CD4-positive, CD25-positive, alpha-beta regulatory T cell (primary cell): ENCODE measurements around the gene FKBP15. TPM values are rescaled to one million over a fixed set of nuclear protein-coding genes. Genes with fewer than 3 reads are reported as not detected.
"Not testable (repeated sequence)": the region's sequence is repeated elsewhere in the genome, so short reads cannot be mapped to it uniquely, and the experiment has no call there.

Experiments
- ATAC-seq, 2 donors: fragments of 150-1000 bp; cut with Tn5 transposase; one replicate each; pipeline ENCODE4 v1.10.0; 2021; ENCODE audit warnings: low read depth in 2 of 2, moderate number of reproducible peaks in 2 of 2, moderate library complexity in 1 of 2
- DNase-seq, 3 donors: peaks; one replicate each; pipeline versions ENCODE4 v3.0.0 to v3.0.0-alpha.2; 2012 to 2022; ENCODE audit warnings: mixed read lengths in 1 of 3
- H3K27ac ChIP-seq: one replicate; pipeline ENCODE4 v1.7.0; 2013; ENCODE audit warnings: mild to moderate bottlenecking, low read length; ENCODE audit not compliant: insufficient read depth, poor library complexity, severe bottlenecking
- H3K27me3 ChIP-seq: one replicate; pipeline ENCODE4 v1.7.0; 2013; ENCODE audit warnings: low read length; ENCODE audit not compliant: control insufficient read depth, insufficient read depth
- H3K36me3 ChIP-seq: one replicate; pipeline ENCODE4 v1.7.0; 2013; ENCODE audit warnings: mild to moderate bottlenecking, low read length, moderate library complexity; ENCODE audit not compliant: control insufficient read depth, insufficient read depth
- H3K4me1 ChIP-seq: 2 replicates; pipeline ENCODE4 v1.7.0; 2013; ENCODE audit warnings: mild to moderate bottlenecking, low read length; ENCODE audit not compliant: insufficient read depth, control insufficient read depth, poor library complexity, severe bottlenecking
- H3K4me3 ChIP-seq: one replicate; pipeline ENCODE4 v1.7.0; 2013; ENCODE audit warnings: low read depth, mild to moderate bottlenecking, low read length, moderate library complexity
- H3K9me3 ChIP-seq, 2 experiments: 1 replicate in 1 of 2; 2 replicates in 1 of 2; pipeline ENCODE4 v1.7.0; 2013; ENCODE audit warnings: low read length in 2 of 2, mild to moderate bottlenecking in 1 of 2, moderate library complexity in 1 of 2; ENCODE audit not compliant: control insufficient read depth in 2 of 2
- H3K27ac Mint-ChIP-seq, 3 donors: one replicate each; pipeline ENCODE4 v1.8.0; 2020 to 2022; ENCODE audit warnings: mild to moderate bottlenecking in 3 of 3, mixed read lengths in 3 of 3, moderate library complexity in 2 of 3
- H3K27me3 Mint-ChIP-seq: one replicate; pipeline ENCODE4 v1.8.0; 2022; ENCODE audit warnings: mild to moderate bottlenecking, mixed read lengths
- H3K36me3 Mint-ChIP-seq: one replicate; pipeline ENCODE4 v1.8.0; 2020; ENCODE audit warnings: mixed read lengths
- H3K4me1 Mint-ChIP-seq, 4 donors: one replicate each; pipeline ENCODE4 v1.8.0; 2020 to 2022; ENCODE audit warnings: mixed read lengths in 4 of 4, mild to moderate bottlenecking in 1 of 4
- H3K4me3 Mint-ChIP-seq, 4 donors: one replicate each; pipeline ENCODE4 v1.8.0; 2020 to 2022; ENCODE audit warnings: mild to moderate bottlenecking in 4 of 4, mixed read lengths in 4 of 4, moderate library complexity in 3 of 4
- H3K9me3 Mint-ChIP-seq, 7 donors: one replicate each; pipeline ENCODE4 v1.8.0; 2020 to 2022; ENCODE audit warnings: mixed read lengths in 7 of 7, mild to moderate bottlenecking in 3 of 7, moderate library complexity in 2 of 7
- polyA plus RNA-seq, 4 donors: library from polyadenylated mRNA; unstranded; fragments of 300-500 nt; fragmentation: Illumina TruSeq; gene quantifications; one replicate each; pipeline ENCODE4 v1.2.3, GENCODE V29; 2021
- total RNA-seq: library from RNA; stranded (reverse); gene quantifications from one replicate; pipeline ENCODE4 v1.2.3, GENCODE V29; 2022

Gene FKBP15
- total and polyA plus RNA-seq, 5 donors from 2014 or later, result 7.1 to 24.9 (median 9.2) TPM

GRCh38 chr9:113245894-113246293, 24.8 kb upstream of the FKBP15 start:
- Histone ChIP-seq H3K36me3 (no peaks in the 10 kb centered on the region), H3K4me1 (no peaks in the 10 kb centered on the region), H3K4me3 (no peak overlapping the region), H3K27ac (no peak overlapping the region), H3K27me3 (no peaks in the 10 kb centered on the region), H3K9me3 (no peaks in the 10 kb centered on the region)
- H3K27ac Mint-ChIP-seq, result no peak overlapping the region
- DNase-seq, result no peak
- no peaks in the 10 kb centered on the region for H3K4me1 Mint-ChIP-seq
- peaks cover 5% of the 10 kb centered on the region for H3K36me3 Mint-ChIP-seq
- ATAC-seq, result no peak
- H3K27me3 Mint-ChIP-seq, result no peaks in the 10 kb centered on the region
- no peak overlapping the region for H3K4me3 Mint-ChIP-seq
- H3K9me3 Mint-ChIP-seq, result peaks cover 0 to 3% (median 0%) of the 10 kb centered on the region in 7 donors

DNA sequence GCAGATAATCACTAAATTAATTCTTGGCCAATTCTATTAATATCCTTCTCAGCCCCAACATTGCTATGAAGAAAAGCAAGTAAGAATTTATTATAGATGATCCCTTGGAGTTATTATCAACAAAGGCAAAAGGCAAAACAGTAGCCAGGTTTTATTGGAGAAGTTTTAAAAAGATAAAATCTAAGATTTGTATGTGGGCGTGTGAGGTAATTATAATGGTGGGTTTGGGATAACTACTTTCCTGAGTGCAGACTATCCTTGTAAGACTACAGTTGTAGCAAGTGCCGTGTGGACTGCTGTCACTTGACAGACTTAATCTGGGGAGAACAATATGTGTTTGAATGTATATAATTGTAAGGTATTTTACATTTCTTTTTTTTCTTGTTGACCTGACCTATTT, 23.5 kb upstream of the FKBP15 start:
- Mint-ChIP-seq H3K9me3 (peaks cover 0 to 2% (median 0%) of the 10 kb centered on the region in 7 donors), H3K4me3 (no peak overlapping the region), H3K27ac (no peak overlapping the region), H3K27me3 (no peaks in the 10 kb centered on the region), H3K4me1 (no peaks in the 10 kb centered on the region), H3K36me3 (peaks cover 5% of the 10 kb centered on the region)
- no peak for ATAC-seq
- Histone ChIP-seq H3K36me3 (no peaks in the 10 kb centered on the region), H3K27me3 (no peaks in the 10 kb centered on the region), H3K9me3 (no peaks in the 10 kb centered on the region), H3K4me3 (no peak overlapping the region), H3K4me1 (no peaks in the 10 kb centered on the region), H3K27ac (no peak overlapping the region)
- DNase-seq, result no peak

GRCh38 chr9:113241161-113241560, 20.1 kb upstream of the FKBP15 start:
- H3K9me3 ChIP-seq, result no peaks in the 10 kb centered on the region
- no peaks in the 10 kb centered on the region for H3K36me3 ChIP-seq
- Mint-ChIP-seq H3K4me1 (no peaks in the 10 kb centered on the region), H3K27me3 (no peaks in the 10 kb centered on the region), H3K9me3 (peaks cover 0 to 2% (median 0%) of the 10 kb centered on the region in 7 donors), H3K27ac (no peak overlapping the region), H3K4me3 (no peak overlapping the region), H3K36me3 (no peaks in the 10 kb centered on the region)
- no peak for DNase-seq
- H3K27me3 ChIP-seq, result no peaks in the 10 kb centered on the region
- H3K27ac ChIP-seq, result no peak overlapping the region
- no peak overlapping the region for H3K4me3 ChIP-seq
- H3K4me1 ChIP-seq, result no peaks in the 10 kb centered on the region
- ATAC-seq, result no peak

GRCh38 chr9:113238859-113239232, 17.8 kb upstream of the FKBP15 start:
- no peak overlapping the region for H3K4me3 ChIP-seq
- H3K36me3 ChIP-seq, result no peaks in the 10 kb centered on the region
- no peaks in the 10 kb centered on the region for H3K4me1 ChIP-seq
- Mint-ChIP-seq H3K4me1 (peaks cover 0 to 3% (median 2%) of the 10 kb centered on the region in 4 donors), H3K27me3 (no peaks in the 10 kb centered on the region), H3K4me3 (no peak overlapping the region), H3K27ac (no peak overlapping the region), H3K36me3 (no peaks in the 10 kb centered on the region), H3K9me3 (peaks cover 0 to 2% (median 0%) of the 10 kb centered on the region in 7 donors)
- no peaks in the 10 kb centered on the region for H3K9me3 ChIP-seq
- no peak for ATAC-seq
- no peak overlapping the region for H3K27ac ChIP-seq
- no peak for DNase-seq
- H3K27me3 ChIP-seq, result no peaks in the 10 kb centered on the region

DNA sequence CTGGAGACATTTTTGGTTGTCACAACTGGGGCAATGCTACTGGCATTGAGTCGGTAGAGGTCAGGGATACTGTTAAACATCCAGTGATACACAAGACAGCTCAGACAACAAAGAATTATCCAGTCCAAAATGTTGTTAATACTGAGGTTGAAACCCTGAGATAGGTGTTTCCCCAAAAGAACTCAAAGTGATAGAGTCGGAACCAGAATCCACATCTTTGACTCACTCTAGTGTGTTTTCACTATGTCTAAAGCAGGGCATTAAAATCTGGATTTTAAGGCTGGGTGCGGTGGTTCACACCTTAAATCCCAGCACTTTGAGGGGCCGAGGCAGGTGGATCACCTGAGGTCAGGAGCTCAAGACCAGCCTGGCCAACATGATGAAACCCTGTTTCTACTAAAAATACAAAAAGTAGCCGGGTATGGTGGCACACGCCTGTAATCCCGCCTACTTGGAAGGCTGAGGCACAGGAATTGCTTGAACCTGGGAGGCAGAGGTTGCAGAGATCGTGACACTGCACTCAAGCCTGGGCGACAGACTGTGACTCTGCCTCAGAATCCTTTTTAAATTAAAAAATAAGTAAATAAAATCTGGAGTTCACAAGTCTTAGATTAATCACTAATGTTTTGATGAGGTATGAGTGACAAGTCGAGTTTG, 17.3 kb upstream of the FKBP15 start:
- no peak for ATAC-seq

GRCh38 chr9:113237026-113237425, 15.9 kb upstream of the FKBP15 start:
- ATAC-seq (no peak), DNase-seq (no peak)
- Histone ChIP-seq H3K27me3 (no peaks in the 10 kb centered on the region), H3K9me3 (no peaks in the 10 kb centered on the region), H3K27ac (no peak overlapping the region), H3K36me3 (no peaks in the 10 kb centered on the region), H3K4me1 (peaks cover 8% of the 10 kb centered on the region), H3K4me3 (no peak overlapping the region)
- H3K27me3 Mint-ChIP-seq, result no peaks in the 10 kb centered on the region
- peaks cover 0 to 2% (median 0%) of the 10 kb centered on the region in 7 donors for H3K9me3 Mint-ChIP-seq
- H3K4me3 Mint-ChIP-seq, result no peak overlapping the region
- H3K36me3 Mint-ChIP-seq, result no peaks in the 10 kb centered on the region
- peaks cover 9 to 16% (median 14%) of the 10 kb centered on the region in 4 donors for H3K4me1 Mint-ChIP-seq
- no peak overlapping the region for H3K27ac Mint-ChIP-seq

More for the DNA sequence above, 17.3 kb upstream of the FKBP15 start:
- peaks cover 0 to 2% (median 0%) of the 10 kb centered on the region in 7 donors for H3K9me3 Mint-ChIP-seq
- Histone ChIP-seq H3K4me3 (no peak overlapping the region), H3K27ac (no peak overlapping the region), H3K4me1 (peaks cover 3% of the 10 kb centered on the region), H3K27me3 (no peaks in the 10 kb centered on the region), H3K36me3 (no peaks in the 10 kb centered on the region), H3K9me3 (no peaks in the 10 kb centered on the region)
- H3K27me3 Mint-ChIP-seq, result no peaks in the 10 kb centered on the region
- DNase-seq, result no peak
- H3K4me3 Mint-ChIP-seq, result no peak overlapping the region
- peak overlapping the region in 1 of 3 donors; percentile 47 for H3K27ac Mint-ChIP-seq
- H3K4me1 Mint-ChIP-seq, result peaks cover under 1 to 7% (median 6%) of the 10 kb centered on the region in 4 donors
- no peaks in the 10 kb centered on the region for H3K36me3 Mint-ChIP-seq

DNA sequence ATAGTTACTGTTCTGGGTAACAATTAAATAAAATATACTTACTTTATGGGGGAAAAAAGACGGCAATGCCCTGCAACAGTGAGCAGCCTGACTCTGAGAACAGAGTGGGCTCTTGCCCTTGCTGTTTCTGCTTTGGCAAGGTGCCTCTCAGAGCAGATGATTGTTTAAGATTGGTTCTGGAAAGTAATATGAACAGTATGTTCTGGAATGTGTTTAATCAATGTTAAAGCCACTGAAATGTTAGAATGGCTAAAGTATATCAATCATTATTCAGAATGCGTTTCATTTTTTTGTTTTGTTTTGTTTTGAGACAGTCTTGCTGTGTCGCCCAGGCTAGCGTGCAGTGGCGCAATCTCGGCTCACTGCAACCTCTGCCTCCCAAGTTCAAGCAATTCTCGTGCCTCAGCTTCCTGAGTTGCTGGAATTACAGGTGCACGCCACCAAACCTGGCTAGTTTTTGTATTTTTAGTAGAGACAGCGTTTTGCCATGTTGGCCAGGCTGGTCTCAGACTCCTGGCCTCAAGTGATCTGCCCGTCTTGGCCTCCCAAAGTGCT, 14.7 kb upstream of the FKBP15 start:
- not testable (repeated sequence) for H3K9me3 ChIP-seq, H3K27ac ChIP-seq, H3K27ac Mint-ChIP-seq, H3K4me3 Mint-ChIP-seq, H3K27me3 ChIP-seq, H3K36me3 Mint-ChIP-seq, ATAC-seq, H3K36me3 ChIP-seq, DNase-seq, H3K27me3 Mint-ChIP-seq, H3K4me3 ChIP-seq, H3K4me1 ChIP-seq, H3K9me3 Mint-ChIP-seq
- H3K4me1 Mint-ChIP-seq, result peaks cover 12 to 16% (median 15%) of the 10 kb centered on the region in 4 donors

DNA sequence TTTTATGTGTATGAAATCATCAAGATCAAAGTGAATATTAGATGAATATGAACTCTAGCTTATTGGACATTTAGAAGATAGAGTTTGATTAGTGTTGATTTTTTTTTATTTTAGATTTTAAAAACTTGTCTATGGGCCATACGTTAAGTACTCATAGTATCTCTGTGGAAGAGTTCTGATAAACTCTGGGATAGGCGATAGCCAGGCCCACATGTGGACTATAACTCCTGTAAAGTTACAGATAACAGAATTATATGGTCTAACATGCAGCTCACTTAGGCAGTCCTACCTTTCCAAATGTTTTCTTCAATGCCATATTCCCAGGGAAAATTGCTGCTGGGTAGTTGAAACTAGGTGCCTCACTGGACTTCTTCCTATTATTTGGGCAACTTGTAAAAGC, 10.6 kb upstream of the FKBP15 start:
- no peaks in the 10 kb centered on the region for H3K27me3 Mint-ChIP-seq
- no peaks in the 10 kb centered on the region for H3K9me3 ChIP-seq
- H3K27ac ChIP-seq, result no peak overlapping the region
- H3K4me3 Mint-ChIP-seq, result peak overlapping the region in 1 of 4 donors; percentile 58
- no peaks in the 10 kb centered on the region for H3K9me3 Mint-ChIP-seq
- no peak overlapping the region for H3K4me3 ChIP-seq
- peaks cover 7% of the 10 kb centered on the region for H3K36me3 Mint-ChIP-seq
- H3K27me3 ChIP-seq, result no peaks in the 10 kb centered on the region
- H3K36me3 ChIP-seq, result no peaks in the 10 kb centered on the region
- DNase-seq (no peak), ATAC-seq (no peak)
- H3K4me1 Mint-ChIP-seq, result peaks cover 22 to 31% (median 26%) of the 10 kb centered on the region in 4 donors
- peak overlapping the region in 1 of 3 donors; percentile 86 for H3K27ac Mint-ChIP-seq
- H3K4me1 ChIP-seq, result peaks cover 8% of the 10 kb centered on the region
